Upper lobe of left lung (tissue), 4 donors: ENCODE data around the gene HSPG2.

ENCODE experiments used
- CTCF ChIP-seq, 6 experiments: fragments of 450-650 bp in 4 of 6; fragments of 200-600 bp in 2 of 6; sonication (generic) in 2 of 6; IDR thresholded peaks; one replicate each; pipeline ENCODE4 v1.5.1; 2016 to 2019; ENCODE audit warnings: antibody characterized with exemption in 6 of 6
- EP300 ChIP-seq, 4 donors: sonication (generic); formaldehyde crosslinking; IDR thresholded peaks; one replicate each; pipeline ENCODE4 v1.5.1; 2017; ENCODE audit warnings: antibody characterized with exemption in 4 of 4, control low read depth in 2 of 4
- POLR2A ChIP-seq, 4 donors: fragments of 450-650 bp; IDR thresholded peaks; one replicate each; pipeline ENCODE4 v1.5.1; 2016 to 2017; ENCODE audit warnings: antibody characterized with exemption in 4 of 4, mild to moderate bottlenecking in 2 of 4
- POLR2AphosphoS5 ChIP-seq, 2 donors: sonication (generic); formaldehyde crosslinking; IDR thresholded peaks; one replicate each; pipeline ENCODE4 v1.5.1; 2017; ENCODE audit warnings: antibody characterized with exemption in 2 of 2

GRCh38 chr1:21840981-21841380, 96.1 kb downstream of the HSPG2 start:
- TF ChIP-seq CTCF (IDR thresholded peaks at IDR 0.05) (no peak), POLR2AphosphoS5 (IDR thresholded peaks at IDR 0.05) (no peak), EP300 (IDR thresholded peaks at IDR 0.05) (no peak), POLR2A (IDR thresholded peaks at IDR 0.05) (no peak)
